ENCODE measurements around the gene DENND4B. TPM values are rescaled to one million over a fixed set of nuclear protein-coding genes. Genes with fewer than 3 reads are reported as not detected.

The DENND4B gene
- total and polyA plus RNA-seq, 9 of the 15 experiments (the other 6 are each of a cell fraction or from before 2014, with no cell fraction given), result 9.5 to 80.5 (median 23.1) TPM

DNA sequence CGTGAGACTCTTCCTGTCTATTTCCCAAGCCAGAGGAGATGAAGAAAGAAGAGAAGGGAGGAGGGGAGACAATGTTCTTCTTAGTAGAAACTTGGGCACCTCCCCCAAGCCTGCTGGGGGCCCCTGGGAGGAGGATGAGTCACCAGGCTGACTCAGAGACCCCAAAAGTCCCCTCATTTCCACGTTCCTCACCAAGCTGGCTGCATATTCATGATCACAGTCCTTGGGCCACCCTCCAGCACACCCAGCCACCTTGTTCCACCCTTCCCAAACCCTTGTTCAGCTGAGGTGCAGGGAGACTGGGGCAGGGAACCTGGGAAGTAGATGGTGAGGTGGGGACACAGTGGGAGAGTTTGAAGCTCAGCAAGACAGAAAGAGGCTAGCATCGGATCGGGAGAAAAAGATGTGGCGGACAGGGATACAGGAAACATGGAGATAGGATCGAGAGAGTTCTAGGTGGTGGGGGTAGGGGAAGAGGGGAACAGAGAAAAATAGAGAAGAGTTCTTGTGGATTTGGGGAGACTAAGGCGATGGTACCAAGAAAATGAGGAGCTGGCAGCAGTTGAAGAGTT, 38.9 kb upstream of the DENND4B start (continued):
- no peak for TF ChIP-seq ZNF395 (CRISPR knock-in tag; IDR thresholded peaks at IDR 0.05)
- peak; percentile 57; the same call in 1 of the 2 replicates for TF ChIP-seq SUPT5H (IDR thresholded peaks at IDR 0.05)
- TF ChIP-seq HDAC3 (IDR thresholded peaks at IDR 0.05; ENCODE audit: borderline replicate concordance, partially characterized antibody), result no peak
- TF ChIP-seq DACH1 (IDR thresholded peaks at IDR 0.05; ENCODE audit: partially characterized antibody), result peak; percentile 34
- no peak for TF ChIP-seq ZNF431 (CRISPR knock-in tag; IDR thresholded peaks at IDR 0.05)
- peak; percentile 49; the same call in 1 of the 2 replicates for TF ChIP-seq EHMT2 (IDR thresholded peaks at IDR 0.05)
- TF ChIP-seq ZNF518B (CRISPR knock-in tag; IDR thresholded peaks at IDR 0.05), result no peak
- no peak for TF ChIP-seq MXI1 (IDR thresholded peaks at IDR 0.05; ENCODE audit: low read depth, low read length)
- TF ChIP-seq CAMTA2 (CRISPR knock-in tag; conservative IDR thresholded peaks at IDR 0.05), result no peak
- TF ChIP-seq KHSRP (IDR thresholded peaks at IDR 0.05), result no peak
- peak; percentile 68; the same call in 1 of the 2 replicates for TF ChIP-seq SMARCC2 (IDR thresholded peaks at IDR 0.05; ENCODE audit: low read depth)
- 0 out of 2 replicates have a peak, but pooled peaks have one; percentile 61 for TF ChIP-seq ZC3H8 (IDR thresholded peaks at IDR 0.05)
- TF ChIP-seq ARNT (IDR thresholded peaks at IDR 0.05), result 0 out of 4 replicates have a peak, but pooled peaks of 1 of the 2 experiments have one; percentile 26
- TF ChIP-seq ZNF146 (CRISPR knock-in tag; IDR thresholded peaks at IDR 0.05; ENCODE audit: unreplicated experiment), result no peak
- TF ChIP-seq CCNT2 (IDR thresholded peaks at IDR 0.05; ENCODE audit: borderline replicate concordance, extremely low read depth, insufficient read length, low read depth, low read length), result no peak
- peak; percentile 96 for TF ChIP-seq JUND (IDR thresholded peaks at IDR 0.05; ENCODE audit: borderline replicate concordance, low read depth, low read length)
- peak; percentile 90; the same call in 2 of the 3 replicates for TF ChIP-seq JUND (tag; IDR thresholded peaks at IDR 0.05; ENCODE audit: borderline replicate concordance, low read depth, low read length)
- no peak for TF ChIP-seq RCOR1 (IDR thresholded peaks at IDR 0.05; ENCODE audit: borderline replicate concordance in 1 of 2, low read depth in 2 of 2, low read length in 2 of 2)
- TF ChIP-seq MAFK (IDR thresholded peaks at IDR 0.05; ENCODE audit: low read length), result no peak
- peak in 1 of 2 experiments; percentile 46; a peak in 1 of 4 replicates for TF ChIP-seq MNT (conservative IDR thresholded peaks at IDR 0.05)
- TF ChIP-seq SRSF3 (IDR thresholded peaks at IDR 0.05; ENCODE audit: insufficient read depth, low read length), result no peak
- TF ChIP-seq MTA1 (IDR thresholded peaks at IDR 0.05; ENCODE audit: borderline replicate concordance), result 0 out of 2 replicates have a peak, but pooled peaks have one; percentile 40
- 0 out of 2 replicates have a peak, but pooled peaks have one; percentile 29 for TF ChIP-seq THRAP3 (IDR thresholded peaks at IDR 0.05; ENCODE audit: borderline replicate concordance)
- no peak for TF ChIP-seq RAD51 (IDR thresholded peaks at IDR 0.05; ENCODE audit: borderline replicate concordance, low read depth)

All from K562 (cell line).